ENCODE data around the gene PRIM2.
"Not testable (repeated sequence)": the region's sequence is repeated elsewhere in the genome, so short reads cannot be mapped to it uniquely, and the experiment has no call there.

Gene PRIM2

DNA sequence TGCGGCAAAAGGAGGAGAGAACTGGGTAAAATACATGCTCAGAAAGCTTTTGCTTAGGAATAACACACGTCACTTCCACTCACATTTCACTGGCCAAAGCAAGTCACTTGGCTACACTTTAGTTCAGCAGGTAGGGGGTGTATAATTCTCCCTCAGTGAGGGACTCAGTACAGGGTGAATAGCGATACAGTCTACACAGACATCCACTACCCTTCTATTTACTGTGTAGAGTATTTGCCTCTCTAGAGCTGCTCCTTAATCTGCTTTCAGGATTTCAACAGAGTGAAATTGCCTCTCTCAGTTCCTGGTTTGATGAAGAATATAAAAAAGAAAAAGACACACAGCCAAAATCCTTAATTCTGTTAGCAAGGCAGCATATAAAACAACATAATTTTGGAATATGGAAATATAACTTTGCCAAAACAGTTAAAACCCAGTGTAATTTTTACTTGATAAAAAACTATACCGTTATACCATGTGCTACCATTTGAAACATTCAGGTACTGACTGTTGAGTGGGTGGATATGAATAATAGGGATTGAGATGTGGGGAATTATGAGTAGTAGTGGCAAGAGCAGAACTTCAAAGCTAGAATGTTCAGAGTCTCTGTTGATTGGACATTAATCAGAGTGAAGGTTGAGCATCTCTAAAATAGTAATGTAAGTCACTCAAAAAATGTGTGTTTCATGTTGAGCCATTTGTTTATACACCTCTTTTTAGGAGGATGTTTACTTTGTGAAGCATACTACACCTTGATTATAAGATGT is 51.7 kb downstream of the PRIM2 start:
- not testable (repeated sequence) for DNase-seq

DNA sequence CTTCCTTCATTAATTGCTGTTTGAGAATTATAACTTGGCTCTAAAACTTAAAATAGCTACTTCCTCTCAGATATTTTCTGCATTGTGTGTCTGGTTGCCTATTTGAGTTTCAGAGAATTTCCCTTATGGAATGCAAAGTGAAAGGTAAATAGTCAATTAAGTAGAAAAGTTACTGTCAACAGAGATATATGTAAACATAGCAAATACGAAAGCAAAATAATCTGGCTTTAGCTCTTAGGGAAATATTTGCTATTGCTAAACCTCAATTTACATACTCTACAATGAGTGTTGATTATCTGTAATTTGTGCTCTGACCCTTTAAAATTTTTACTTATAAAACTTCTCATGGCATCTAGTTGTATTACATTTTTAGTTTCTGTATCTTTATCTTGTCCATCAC is 54.3 kb downstream of the PRIM2 start:
- DNase-seq, result not testable (repeated sequence)

DNA sequence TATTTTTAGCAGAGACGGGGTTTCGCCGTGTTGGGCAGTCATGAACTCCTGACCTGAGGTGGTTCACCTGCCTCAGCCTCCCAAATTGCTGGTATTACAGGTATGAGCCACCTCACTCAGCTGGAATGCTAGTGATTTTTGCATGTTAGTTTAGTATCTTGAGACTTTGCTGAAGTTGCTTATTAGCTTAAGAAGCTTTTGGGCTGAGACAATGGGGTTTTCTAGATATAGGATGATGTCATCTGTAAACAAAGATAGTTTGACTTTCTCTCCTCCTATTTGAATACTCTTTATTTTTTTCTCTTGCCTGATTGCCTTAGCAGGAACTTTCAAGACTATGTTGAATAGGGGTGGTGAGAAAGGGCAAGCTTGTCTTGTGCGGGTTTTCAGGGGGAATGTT is 57.3 kb downstream of the PRIM2 start:
- DNase-seq, result not testable (repeated sequence)

DNA sequence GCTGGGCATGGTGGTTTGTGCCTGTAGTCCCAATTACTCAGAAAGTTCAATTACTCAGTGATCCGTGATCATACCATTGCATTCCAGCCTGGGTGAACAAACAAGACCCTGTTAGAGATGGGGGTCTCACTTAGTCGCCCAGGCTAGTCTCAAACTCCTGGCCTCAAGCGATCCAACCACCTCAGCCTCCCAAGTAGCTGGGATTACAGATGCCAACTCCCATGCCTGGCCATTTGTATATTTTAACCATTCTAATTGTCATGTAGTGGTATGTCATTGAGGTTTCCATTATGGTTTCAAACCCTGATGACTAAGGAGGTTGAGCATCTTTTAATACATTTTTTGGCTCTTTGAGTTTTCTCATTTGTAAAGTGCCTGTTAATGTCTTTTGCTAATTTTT is 58.7 kb downstream of the PRIM2 start:
- not testable (repeated sequence) for DNase-seq

DNA sequence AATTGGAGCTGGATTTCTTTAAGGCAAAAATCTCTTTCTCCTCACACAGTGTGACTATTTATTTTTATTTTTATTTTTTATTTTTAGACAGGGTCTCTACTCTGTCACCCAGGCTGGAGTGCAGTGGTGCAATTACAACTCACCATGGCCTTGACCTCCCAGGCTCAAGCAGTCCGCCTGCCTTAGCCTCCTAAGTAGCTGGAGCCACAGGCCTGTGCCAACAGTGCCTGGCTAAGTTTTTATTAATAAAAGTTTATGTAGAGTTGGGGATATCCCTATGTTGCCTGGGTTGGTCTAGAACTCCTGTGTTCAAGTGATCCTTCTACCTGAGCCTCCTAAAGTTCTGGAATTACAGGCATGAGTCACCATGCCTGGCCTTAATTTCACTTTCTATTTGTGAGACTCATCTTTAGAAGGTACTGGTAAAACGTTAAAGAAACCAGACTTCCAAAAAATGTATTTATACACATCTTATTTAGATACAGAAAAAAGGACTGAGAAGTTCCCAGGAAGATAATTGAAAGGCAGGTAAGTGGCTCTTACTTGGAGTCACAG is 71.7 kb downstream of the PRIM2 start:
- not testable (repeated sequence) for DNase-seq

GRCh38 chr6:57390818-57391217 is 73.4 kb downstream of the PRIM2 start:
- not testable (repeated sequence) for DNase-seq

DNA sequence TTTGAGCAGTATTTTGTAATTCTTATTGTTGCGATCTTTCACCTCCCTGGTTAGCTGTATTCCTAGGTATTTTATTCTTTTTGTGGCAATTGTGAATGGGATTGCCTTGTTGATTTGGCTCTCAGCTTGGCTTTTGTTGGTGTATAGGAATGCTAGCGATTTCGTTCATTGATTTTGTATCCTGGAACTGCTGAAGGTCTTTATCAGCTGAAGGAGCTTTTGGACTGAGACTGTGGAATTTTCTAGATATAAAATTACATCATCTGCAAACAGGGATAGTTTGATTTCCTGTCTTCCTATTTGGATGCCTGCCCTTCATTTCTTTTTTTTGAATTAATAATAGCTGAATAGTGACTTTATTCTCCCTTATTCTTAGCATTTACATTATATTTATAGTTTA is 74.6 kb downstream of the PRIM2 start:
- DNase-seq, result not testable (repeated sequence)

GRCh38 chr6:57419341-57419740 is 101.9 kb downstream of the PRIM2 start:
- DNase-seq, result not testable (repeated sequence)

DNA sequence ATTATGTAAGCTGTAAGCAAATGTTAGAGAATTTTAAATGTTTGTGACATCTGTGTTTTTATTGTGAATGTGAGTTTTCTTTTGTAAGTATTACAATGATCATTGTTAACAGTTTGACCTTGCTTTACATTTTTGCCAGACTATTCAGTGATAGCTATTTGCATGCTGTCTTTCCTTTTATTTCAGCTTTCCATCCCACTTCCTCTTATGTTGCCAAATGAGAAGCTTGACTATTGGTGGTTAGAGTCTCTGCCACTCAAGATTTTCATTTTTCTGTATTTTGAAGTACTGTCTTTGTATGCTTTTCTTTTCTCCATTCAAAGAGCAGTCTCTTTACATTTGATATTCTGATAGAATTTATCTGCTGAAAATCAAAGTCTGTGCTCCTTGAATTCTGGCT is 104.1 kb downstream of the PRIM2 start:
- no peak for DNase-seq

DNA sequence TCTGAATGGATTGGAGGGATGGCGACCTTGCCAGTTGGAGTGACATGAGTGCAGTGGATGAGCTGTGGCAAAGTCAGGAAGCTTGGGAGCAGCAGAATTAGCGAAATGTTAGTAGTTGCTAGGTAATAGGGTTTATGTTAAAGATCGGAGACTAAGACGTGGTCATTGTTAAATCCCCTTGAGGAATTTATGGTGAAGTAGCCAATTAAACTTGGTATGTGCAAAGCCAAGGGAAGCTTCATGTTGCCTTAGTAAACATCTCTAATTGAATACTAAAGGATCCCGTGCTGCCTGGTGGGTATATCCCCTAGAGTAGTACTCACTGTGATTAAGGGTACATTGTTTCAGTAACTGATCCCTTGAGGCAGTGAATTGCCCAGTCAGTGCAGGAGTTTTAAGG is 106.0 kb downstream of the PRIM2 start:
- no peak for DNase-seq

DNA sequence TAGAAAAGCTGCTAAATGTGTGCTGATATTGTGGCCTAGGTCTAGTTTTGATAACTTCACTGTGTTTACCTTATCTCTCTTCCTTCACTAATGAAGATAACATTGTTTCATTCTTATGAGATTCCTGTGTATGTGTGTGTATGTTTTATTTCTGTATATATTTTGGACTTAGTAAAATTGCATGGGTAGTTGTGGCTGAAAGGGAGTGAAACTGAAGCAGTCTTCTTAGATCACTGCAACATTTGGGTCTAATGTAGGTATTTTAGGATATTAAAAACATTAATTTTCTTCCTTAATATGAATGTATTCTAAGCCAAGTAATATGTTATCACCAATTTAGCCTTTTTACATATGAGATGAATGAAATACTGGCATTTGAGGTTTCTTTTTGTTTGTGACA is 114.3 kb downstream of the PRIM2 start:
- DNase-seq, result not testable (repeated sequence)

DNA sequence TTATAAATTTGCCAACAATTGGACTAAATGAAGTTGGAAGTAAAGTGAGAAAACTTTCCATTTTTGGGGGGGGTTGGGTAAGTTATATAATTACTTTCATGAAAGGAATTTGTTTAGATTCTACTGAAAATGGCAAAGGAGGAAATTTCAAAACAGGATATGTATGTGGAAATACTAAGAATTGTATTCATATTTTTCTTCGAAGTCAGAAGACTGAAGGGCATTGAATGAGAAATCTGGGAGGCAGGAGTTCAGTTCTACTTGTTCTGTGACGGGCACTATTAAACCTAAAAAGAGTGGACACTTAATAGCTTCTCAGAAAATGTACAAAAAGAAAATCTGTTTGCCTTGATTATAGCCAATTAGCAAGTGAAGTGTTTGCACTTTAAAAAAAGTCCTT is 114.7 kb downstream of the PRIM2 start:
- DNase-seq, result no peak

- DNase-seq, result no peak
These were observed 115.7 kb downstream of the PRIM2 start for GRCh38 chr6:57432919-57433684.

GRCh38 chr6:57433790-57434189 is 116.4 kb downstream of the PRIM2 start:
- not testable (repeated sequence) for DNase-seq

- DNase-seq, result no peak
These were observed 117.5 kb downstream of the PRIM2 start for GRCh38 chr6:57434944-57435343.

GRCh38 chr6:57435475-57436160 is 118.2 kb downstream of the PRIM2 start:
- DNase-seq, result no peak

DNA sequence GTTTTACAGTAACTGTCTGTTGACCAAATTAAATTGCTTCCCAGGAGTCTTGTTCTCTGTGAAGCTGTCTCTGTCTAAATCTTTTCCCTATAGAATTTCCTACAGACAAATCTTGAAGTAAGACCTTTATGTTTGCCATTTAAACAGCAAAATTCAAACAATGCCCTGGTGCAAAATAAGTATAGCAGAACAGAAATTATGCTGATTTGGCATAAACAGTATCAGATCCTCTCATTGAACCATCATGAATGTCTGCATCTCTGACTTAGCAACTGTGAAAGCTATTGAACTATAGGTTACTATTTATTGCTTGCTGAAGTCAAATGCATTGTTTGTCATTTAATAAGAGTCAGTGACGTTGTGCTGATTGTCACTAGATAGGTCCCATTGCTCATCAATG is 123.3 kb downstream of the PRIM2 start:
- DNase-seq, result not testable (repeated sequence)

- DNase-seq, result not testable (repeated sequence)
These were observed 124.7 kb downstream of the PRIM2 start for GRCh38 chr6:57442133-57442532.

GRCh38 chr6:57443181-57443580 is 125.8 kb downstream of the PRIM2 start:
- DNase-seq, result not testable (repeated sequence)

DNA sequence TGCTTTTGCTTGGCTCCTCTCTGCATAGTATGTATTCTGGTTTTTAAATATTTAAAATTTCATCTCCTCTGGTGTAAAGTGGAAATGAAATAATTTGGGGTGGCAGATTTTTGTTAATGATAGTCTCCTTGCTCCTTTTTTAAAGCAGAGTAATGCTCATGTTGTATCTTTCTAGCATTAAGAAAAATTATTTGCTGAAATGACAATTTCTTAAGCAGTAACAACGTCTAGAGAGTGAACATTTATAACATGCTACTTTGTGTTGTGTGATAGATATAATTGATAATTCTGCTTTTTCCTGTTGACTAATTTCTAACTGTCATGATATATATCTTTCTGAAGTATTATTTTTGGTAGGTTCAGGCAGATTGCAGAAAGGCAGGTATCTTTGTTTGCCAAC is 127.4 kb downstream of the PRIM2 start:
- not testable (repeated sequence) for DNase-seq

GRCh38 chr6:57445379-57445778 is 127.9 kb downstream of the PRIM2 start:
- not testable (repeated sequence) for DNase-seq

DNA sequence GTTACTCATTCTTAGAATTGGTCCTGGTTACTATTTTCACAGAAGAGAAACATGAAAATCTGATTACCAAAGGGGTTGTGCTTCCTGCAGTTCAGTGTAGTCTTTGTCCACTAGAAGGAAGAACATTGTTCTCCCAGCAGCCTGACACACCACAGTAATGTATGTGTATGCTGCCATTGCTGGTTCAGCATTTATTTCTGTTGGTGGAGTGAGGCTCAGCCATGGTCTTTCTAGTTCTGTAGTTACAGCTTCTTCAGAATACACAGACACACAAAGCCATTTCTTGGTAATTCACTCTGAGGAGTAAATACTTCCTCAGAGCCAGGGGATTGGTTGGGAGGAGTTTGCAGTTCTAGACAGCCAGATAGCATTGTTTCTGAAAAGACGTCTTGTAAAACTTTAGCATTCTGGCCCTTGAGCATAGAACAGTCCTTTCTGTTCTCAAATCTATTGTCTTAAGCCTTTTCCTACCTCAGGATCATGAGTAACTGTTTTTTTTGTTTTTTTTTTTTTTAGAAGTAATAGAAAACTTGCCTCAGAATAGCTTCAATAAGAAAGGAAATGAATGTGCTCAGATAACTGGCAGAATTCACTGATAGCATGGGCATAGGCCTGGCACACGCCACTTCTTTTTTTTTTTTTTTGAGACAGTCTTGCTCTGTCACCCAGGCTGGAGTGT is 128.5 kb downstream of the PRIM2 start:
- DNase-seq, result not testable (repeated sequence)
